A375 (cell line): Measurements from ENCODE around the gene APBB2. TPM values are rescaled to one million over a fixed set of nuclear protein-coding genes. Genes with fewer than 3 reads are reported as not detected.

Experiments
- small RNA-seq: library from RNA; depleted of rRNA; stranded (forward); fragments of <200 nt; gene quantifications from one replicate; pipeline ENCODE3, GENCODE V24; 2014
- total RNA-seq: library from RNA; depleted of rRNA; stranded (reverse); fragments of >200 nt; shearing (Covaris generic); gene quantifications from 2 replicates; pipeline ENCODE4 v1.2.3, GENCODE V29; 2014; rRNA removed

Gene APBB2
- total RNA-seq: 27.5 and 39.3 TPM in 2 replicates

GRCh38 chr4:41214136-41214824, at the start of gene APBB2:
TSS of gene APBB2 (minus strand) at chr4:41214542. CDS start at chr4:41033254, 181,288 bp downstream.

GRCh38 chr4:41256740-41257256, 42.5 kb upstream of the APBB2 start, which contains the start of gene UCHL1:
TSS of gene UCHL1 (plus strand) at chr4:41256928. CDS start at chr4:41256977, 49 bp downstream.

Small RNA genes within 50 kb of the gene (small RNA-seq; reads per million reads assigned to genes)
- gene RF00019 (not detected), gene RNA5SP160 (not detected), gene RNU6-1195P (not detected), gene RNU6-836P (not detected)

Other genes with a start within 250 kb of the APBB2 start
- gene UCHL1, start 42.4 kb upstream of the APBB2 start, total RNA-seq: not detected in 2 replicates